Neural cell (in vitro differentiated cells): ENCODE results near the gene RARRES1.

Source experiments
- CTCF ChIP-seq: fragments of 450-650 bp; IDR thresholded peaks from 2 replicates; pipeline ENCODE4 v1.5.1; 2014; ENCODE audit warnings: antibody characterized with exemption, mild to moderate bottlenecking, moderate library complexity; ENCODE audit not compliant: poor library complexity, severe bottlenecking
- EP300 ChIP-seq: fragments of 450-650 bp; conservative IDR thresholded peaks from 2 replicates; pipeline ENCODE4 v1.6.1; 2014; ENCODE audit warnings: antibody characterized with exemption, mild to moderate bottlenecking, moderate library complexity; ENCODE audit not compliant: poor library complexity, severe bottlenecking
- EZH2 ChIP-seq: fragments of 200-600, 300-800 bp; shearing (Covaris generic), sonication (generic); IDR thresholded peaks from 2 replicates; pipeline ENCODE4 v1.6.1; 2014; ENCODE audit warnings: antibody characterized with exemption, low read length, borderline replicate concordance, mild to moderate bottlenecking; ENCODE audit not compliant: insufficient read depth, poor library complexity, severe bottlenecking
- MXI1 ChIP-seq: fragments of 450-650 bp; conservative IDR thresholded peaks from 2 replicates; pipeline ENCODE4 v1.6.1; 2014; ENCODE audit warnings: antibody characterized with exemption, mild to moderate bottlenecking; ENCODE audit not compliant: poor library complexity, severe bottlenecking
- POLR2AphosphoS5 ChIP-seq: IDR thresholded peaks from 2 replicates; pipeline ENCODE4 v1.6.1; 2012
- RAD21 ChIP-seq: fragments of 450-650 bp; conservative IDR thresholded peaks from 2 replicates; pipeline ENCODE4 v1.6.1; 2014; ENCODE audit warnings: antibody characterized with exemption, mild to moderate bottlenecking, moderate library complexity
- REST ChIP-seq: IDR thresholded peaks from 2 replicates; pipeline ENCODE4 v1.6.1; 2012; ENCODE audit warnings: borderline replicate concordance
- SMC3 ChIP-seq: fragments of 450-650 bp; conservative IDR thresholded peaks from 2 replicates; pipeline ENCODE4 v1.6.1; 2014; ENCODE audit warnings: antibody characterized with exemption, mild to moderate bottlenecking, moderate library complexity; ENCODE audit not compliant: poor library complexity
- TAF1 ChIP-seq: IDR thresholded peaks from 2 replicates; pipeline ENCODE4 v1.6.1; 2012; ENCODE audit warnings: low read depth

GRCh38 chr3:158733656-158734055 is 1.4 kb upstream of the RARRES1 start:
- no peak for TF ChIP-seq CTCF
- TF ChIP-seq POLR2AphosphoS5 = no peak
- TF ChIP-seq EZH2 = no peak
- no peak for TF ChIP-seq RAD21
- no peak for TF ChIP-seq REST
- TF ChIP-seq EP300 = no peak
- TF ChIP-seq MXI1 = no peak
- no peak for TF ChIP-seq SMC3
- TF ChIP-seq TAF1 = no peak
